HPDE6-E6E7 (cell line): ENCODE data around the gene PDILT.
"Not testable (repeated sequence)": the region's sequence is repeated elsewhere in the genome, so short reads cannot be mapped to it uniquely, and the experiment has no call there.

ENCODE experiments used
- DNase-seq: peaks from one replicate; pipeline ENCODE4 v3.0.0; 2011; ENCODE audit warnings: missing footprints; ENCODE audit errors: extremely low spot score

The PDILT gene

DNA sequence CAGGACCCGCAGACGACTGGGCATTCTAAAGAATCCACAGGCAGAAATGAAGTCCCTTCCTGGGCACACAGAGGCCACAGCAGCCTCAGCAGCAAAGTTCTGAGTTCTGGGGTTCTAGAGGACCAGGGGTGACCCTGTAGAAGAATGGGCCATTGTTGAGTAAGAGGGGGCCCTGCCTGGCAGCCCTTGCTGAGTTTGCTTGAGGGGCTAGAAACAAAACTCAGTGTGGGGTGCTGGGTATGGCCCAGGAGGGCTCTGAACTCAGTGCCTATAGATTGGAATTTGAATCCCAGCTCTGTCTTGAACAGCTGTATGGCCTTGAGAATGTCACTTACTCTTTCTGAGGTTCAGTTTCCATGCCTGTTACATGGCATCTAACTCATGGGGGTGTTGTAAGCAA, at the start of gene PDILT:
TSS of gene PDILT (minus strand) at position 101 of the 400 bp plus-strand sequence. CDS start 5,437 bp downstream, outside the sequence.
- DNase-seq, result no peak

- not testable (repeated sequence) for DNase-seq
Observed at GRCh38 chr16:20453633-20454032, 49.1 kb upstream of the PDILT start.

GRCh38 chr16:20451364-20451763, 46.8 kb upstream of the PDILT start, which contains the start of gene ACSM2A:
TSS of gene ACSM2A (plus strand) at chr16:20451521. CDS start at chr16:20460115, 8,594 bp downstream.
- DNase-seq, result not testable (repeated sequence)

GRCh38 chr16:20446652-20447393, 42.3 kb upstream of the PDILT start:
- not testable (repeated sequence) for DNase-seq

GRCh38 chr16:20441859-20442258, 37.3 kb upstream of the PDILT start:
- DNase-seq, result not testable (repeated sequence)

GRCh38 chr16:20441191-20441590, 36.7 kb upstream of the PDILT start:
- no peak for DNase-seq

DNA sequence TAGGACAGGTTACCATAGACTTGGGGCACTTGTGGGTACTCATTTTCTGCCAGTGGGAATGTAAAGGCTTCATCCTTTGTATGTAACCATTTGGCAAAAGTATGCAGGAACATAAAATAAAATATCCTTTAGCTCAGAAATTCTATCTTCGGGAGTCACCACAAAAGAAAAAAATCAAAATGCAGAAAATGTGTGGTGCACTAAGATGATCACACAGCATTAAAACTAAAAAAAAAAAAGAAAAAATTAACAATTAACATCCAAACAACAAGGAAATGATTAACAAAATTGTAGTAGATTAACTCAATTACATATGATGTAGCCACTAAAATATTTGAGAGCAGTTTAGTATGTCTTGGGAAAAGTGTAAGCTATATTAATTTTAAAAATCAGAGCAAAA, 36.2 kb upstream of the PDILT start:
- not testable (repeated sequence) for DNase-seq

- not testable (repeated sequence) for DNase-seq
Observed at GRCh38 chr16:20439820-20440231, 35.3 kb upstream of the PDILT start.

DNA sequence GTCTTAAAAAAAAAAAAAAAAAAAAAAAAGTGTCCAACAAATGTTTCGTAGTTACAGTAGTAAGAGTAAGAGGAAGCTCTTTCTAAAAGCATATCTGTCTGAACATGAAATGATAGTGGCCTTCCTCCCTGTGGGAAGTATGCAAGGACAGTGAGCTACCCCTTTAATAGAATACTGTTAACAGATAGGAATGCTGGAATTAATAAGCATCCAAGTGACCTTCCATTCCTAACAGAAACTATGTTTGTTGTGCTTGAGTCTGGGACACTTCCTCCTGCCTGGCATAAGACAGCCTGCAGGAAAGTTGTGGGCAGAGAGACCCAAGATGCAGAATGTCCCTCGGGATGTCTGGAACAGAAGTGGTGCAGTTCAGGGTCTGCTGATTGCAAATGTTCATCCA, 34.4 kb upstream of the PDILT start:
- DNase-seq, result not testable (repeated sequence)

- DNase-seq, result no peak
Observed at GRCh38 chr16:20430948-20431347, 26.4 kb upstream of the PDILT start.

GRCh38 chr16:20430480-20430879, 25.9 kb upstream of the PDILT start:
- not testable (repeated sequence) for DNase-seq

GRCh38 chr16:20429499-20429898, 25.0 kb upstream of the PDILT start:
- DNase-seq, result not testable (repeated sequence)

DNA sequence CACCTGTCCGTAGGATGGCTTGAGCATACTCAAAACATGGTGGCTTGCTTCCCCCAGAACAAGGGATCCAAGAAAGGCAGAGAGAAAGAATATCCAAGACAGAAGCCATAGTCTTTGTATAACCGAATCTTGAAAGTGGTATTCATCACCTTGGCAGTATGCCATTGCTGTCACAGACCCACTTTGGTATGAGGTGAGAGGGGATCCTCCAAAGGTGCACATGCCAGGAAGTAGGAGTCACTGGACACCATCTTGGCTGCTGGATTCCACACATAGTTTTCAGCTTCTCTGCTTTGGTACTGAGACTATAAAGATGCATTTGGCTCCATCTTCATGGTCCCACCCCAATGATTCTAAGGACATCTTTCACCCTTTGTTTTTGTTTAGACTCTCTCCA, 22.9 kb upstream of the PDILT start:
- DNase-seq, result not testable (repeated sequence)

DNA sequence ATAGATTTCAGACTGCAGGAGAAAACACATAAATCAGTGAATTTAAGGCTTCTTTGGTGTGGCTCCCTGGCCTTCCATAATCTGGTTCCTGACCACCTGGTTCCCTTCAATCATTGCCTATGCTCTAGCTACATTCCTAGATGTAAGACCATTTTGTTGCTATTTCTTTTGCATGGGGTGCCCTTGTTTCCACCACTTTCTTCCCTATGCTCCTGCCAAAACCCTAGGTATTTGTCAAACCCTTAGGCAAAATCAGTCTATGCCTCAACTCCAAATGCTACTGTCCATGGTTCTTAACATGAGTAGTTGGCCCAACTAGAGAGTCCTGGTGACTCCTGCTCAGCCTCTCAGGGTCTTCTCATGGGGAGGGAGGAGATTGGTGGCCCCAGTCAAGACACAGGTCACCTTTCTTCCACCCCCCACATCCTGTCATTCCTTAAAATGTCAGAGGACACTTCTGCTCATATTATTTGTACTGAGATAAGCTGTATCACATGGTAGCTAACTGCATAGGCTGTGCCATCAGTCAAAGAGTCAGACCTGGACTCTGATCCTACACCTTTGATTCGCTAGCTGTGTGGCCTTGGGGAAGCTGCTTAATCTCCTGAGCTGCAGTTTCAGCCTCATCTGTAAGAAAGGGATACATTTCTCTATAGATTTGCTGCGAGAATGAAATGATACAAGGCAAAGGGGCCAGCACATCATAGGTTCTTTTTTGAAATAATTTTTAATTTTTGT, 19.8 kb upstream of the PDILT start:
- no peak for DNase-seq

- not testable (repeated sequence) for DNase-seq
Observed at GRCh38 chr16:20423772-20424128, 19.2 kb upstream of the PDILT start.

- DNase-seq, result not testable (repeated sequence)
Observed at GRCh38 chr16:20421748-20422147, 17.2 kb upstream of the PDILT start.

- not testable (repeated sequence) for DNase-seq
Observed at GRCh38 chr16:20419093-20419492, 14.6 kb upstream of the PDILT start.

DNA sequence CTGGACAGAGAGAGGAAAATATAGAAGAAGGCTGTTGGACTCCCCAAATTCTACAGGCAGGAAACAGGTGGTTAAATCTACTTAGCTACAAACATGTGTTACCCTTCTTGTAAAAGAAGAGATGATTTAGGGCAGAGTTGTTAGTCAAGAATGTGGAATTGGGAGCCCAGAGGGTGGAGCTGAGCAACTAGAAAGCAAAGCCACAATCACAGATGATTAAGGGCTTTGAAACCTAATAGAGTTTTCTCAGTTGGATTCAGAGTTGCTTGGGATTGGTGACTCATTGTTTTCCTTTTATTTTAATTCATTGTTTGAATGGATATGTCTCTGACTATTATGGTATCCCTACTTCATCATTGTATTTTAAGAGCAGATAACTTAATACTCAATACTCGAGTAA, 11.0 kb upstream of the PDILT start:
- DNase-seq, result no peak

DNA sequence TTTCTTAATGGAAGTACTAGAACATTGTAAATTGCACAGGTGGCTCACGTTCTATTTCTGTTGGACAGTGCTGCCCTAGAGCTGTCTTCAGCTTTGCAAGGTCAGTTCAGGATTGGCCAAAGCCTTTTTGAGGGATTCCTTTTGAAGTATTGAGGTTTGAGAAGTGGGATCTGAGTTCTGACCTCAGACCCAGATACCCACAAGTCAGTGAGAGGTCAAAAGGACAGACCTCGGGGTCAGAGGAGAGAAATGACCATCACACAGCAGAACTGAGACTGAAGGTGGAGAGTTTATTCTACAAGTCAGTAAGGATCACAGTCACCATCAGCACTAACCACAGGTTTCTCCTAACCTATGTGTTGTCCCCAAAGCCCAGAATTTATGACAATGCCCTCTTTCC, 6.5 kb upstream of the PDILT start:
- no peak for DNase-seq

GRCh38 chr16:20410121-20410723, 5.7 kb upstream of the PDILT start:
- DNase-seq, result no peak

DNA sequence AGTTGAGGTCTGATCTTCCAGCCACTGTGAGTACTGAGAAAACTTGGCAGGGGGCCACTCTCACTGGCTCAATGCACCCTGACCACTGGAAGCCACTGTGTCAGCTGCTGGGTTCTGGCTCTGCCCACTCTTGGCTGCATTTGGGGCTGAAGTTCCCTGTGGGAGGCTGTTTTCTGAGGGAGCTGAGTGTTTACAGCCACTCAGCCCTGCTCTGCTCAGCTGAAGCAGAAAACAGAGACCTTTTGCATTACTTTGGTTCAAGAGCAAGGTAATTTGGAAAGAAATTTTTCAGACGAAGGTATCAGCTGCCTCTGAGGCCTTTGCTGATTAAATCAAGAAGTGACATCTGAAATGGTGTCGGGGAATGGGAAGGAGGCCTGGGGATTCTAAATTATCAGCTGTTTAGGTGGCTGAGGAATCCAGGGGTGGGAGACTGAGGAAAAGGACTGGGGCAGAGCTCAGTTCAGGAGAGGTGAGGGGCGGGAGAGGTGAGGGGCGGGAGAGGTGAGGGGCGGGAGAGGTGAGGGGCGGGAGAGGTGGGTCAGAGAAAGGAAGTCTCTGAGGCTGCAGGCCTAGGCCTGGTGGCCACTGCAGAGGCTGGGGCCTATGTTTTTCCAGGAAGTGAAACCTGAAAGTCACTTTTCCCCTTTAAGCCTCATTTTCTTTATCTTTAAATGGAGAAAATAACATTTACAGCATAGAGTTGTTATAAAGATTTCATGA, 5.0 kb upstream of the PDILT start, which contains the start of gene ACSM5:
TSS of gene ACSM5 (plus strand) at position 137 of the 723 bp plus-strand sequence. CDS start 1,951 bp downstream, outside the sequence.
- no peak for DNase-seq

- DNase-seq, result no peak
Observed at GRCh38 chr16:20402651-20403050, 1.9 kb downstream of the PDILT start.
